ENCODE data around the gene C2orf42.

DNA sequence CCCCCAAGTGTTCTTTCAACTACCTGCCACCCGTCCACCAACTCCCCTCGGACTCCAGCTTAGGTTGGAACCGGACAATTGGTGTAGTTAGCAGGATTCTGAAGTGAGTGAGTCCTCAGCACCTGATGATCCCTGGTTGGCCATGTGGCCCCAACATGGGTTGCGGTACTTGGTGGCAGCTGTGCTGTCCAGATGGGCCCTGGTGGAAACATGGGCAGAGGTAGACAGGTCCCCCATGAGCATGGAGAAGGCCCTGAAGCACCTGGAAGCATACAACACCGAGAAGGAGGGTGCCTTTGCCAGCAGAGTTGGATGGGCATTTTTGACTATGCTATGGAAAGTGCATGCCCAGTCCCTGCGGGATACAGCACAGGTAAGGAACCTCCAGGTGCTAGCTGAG, 11.0 kb upstream of the C2orf42 start:
- TF ChIP-seq POLR2A (IDR thresholded peaks at IDR 0.05; ENCODE audit: borderline replicate concordance, extremely low read depth, insufficient read depth, insufficient read length) (no peak), SIN3A (IDR thresholded peaks at IDR 0.05; ENCODE audit: low read depth) (no peak), ELF1 (IDR thresholded peaks at IDR 0.05; ENCODE audit: borderline replicate concordance, low read depth) (no peak), SRF (IDR thresholded peaks at IDR 0.05; ENCODE audit: low read depth) (no peak), SP1 (IDR thresholded peaks at IDR 0.05; ENCODE audit: low read depth) (no peak), YY1 (IDR thresholded peaks at IDR 0.05; ENCODE audit: extremely low read depth, insufficient replicate concordance, low read depth, low read length) (no peak), ZNF274 (IDR thresholded peaks at IDR 0.05; ENCODE audit: low read depth, low read length) (no peak)
- TF ChIP-seq, protein P1, sequence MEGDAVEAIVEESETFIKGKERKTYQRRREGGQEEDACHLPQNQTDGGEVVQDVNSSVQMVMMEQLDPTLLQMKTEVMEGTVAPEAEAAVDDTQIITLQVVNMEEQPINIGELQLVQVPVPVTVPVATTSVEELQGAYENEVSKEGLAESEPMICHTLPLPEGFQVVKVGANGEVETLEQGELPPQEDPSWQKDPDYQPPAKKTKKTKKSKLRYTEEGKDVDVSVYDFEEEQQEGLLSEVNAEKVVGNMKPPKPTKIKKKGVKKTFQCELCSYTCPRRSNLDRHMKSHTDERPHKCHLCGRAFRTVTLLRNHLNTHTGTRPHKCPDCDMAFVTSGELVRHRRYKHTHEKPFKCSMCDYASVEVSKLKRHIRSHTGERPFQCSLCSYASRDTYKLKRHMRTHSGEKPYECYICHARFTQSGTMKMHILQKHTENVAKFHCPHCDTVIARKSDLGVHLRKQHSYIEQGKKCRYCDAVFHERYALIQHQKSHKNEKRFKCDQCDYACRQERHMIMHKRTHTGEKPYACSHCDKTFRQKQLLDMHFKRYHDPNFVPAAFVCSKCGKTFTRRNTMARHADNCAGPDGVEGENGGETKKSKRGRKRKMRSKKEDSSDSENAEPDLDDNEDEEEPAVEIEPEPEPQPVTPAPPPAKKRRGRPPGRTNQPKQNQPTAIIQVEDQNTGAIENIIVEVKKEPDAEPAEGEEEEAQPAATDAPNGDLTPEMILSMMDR (IDR thresholded peaks at IDR 0.05 in 2 of 3, conservative IDR thresholded peaks at IDR 0.05 in 1 of 3; ENCODE audit: borderline replicate concordance in 1 of 3, insufficient read depth in 1 of 3, low read depth in 2 of 3, low read length in 2 of 3) = no peak
